ENCODE results near the gene TRAF2. TPM values are rescaled to one million over a fixed set of nuclear protein-coding genes. Genes with fewer than 3 reads are reported as not detected.

Gene TRAF2
- total RNA-seq, 1 donor from 2014 or later = 14.4 TPM

- no peaks in the 10 kb centered on the region for H3K9me3 ChIP-seq (ENCODE audit: insufficient read depth, low read depth, low read length)
- H3K36me3 ChIP-seq (ENCODE audit: insufficient read depth, low read length) = peaks cover 4% of the 10 kb centered on the region
- peaks cover 17% of the 10 kb centered on the region for H3K4me1 ChIP-seq (ENCODE audit: insufficient read depth, low read length)
- TF ChIP-seq CTCF (IDR thresholded peaks at IDR 0.05; ENCODE audit: insufficient read depth, low read depth, low read length) = no peak
- TF ChIP-seq EZH2 (IDR thresholded peaks at IDR 0.05; ENCODE audit: insufficient read depth, low read length) = no peak
- no peak overlapping the region for H3K4me3 ChIP-seq (ENCODE audit: insufficient read depth, low read depth, low read length)
- FAIRE-seq (no peak), DNase-seq (ENCODE audit: low read depth) (peak; percentile 74)
- H3K4me1 Mint-ChIP-seq (ENCODE audit: low read depth, unreplicated experiment) = peaks cover 17% of the 10 kb centered on the region
- H4K20me1 ChIP-seq (ENCODE audit: insufficient read depth, low read length) = peaks cover 12% of the 10 kb centered on the region
- H3K27ac Mint-ChIP-seq (ENCODE audit: unreplicated experiment) = peak overlapping the region; percentile 91
- H3K27me3 Mint-ChIP-seq (ENCODE audit: low read depth, unreplicated experiment) = no peaks in the 10 kb centered on the region
- peak overlapping the region; percentile 72 for H3K27ac ChIP-seq (ENCODE audit: low read depth, low read length)
- H2AFZ ChIP-seq (ENCODE audit: low read depth, low read length) = no peak overlapping the region
- H3K9ac ChIP-seq (ENCODE audit: low read length) = peak overlapping the region; percentile 65
- H3K4me3 Mint-ChIP-seq (ENCODE audit: unreplicated experiment) = no peak overlapping the region
- H3K9me3 Mint-ChIP-seq (ENCODE audit: unreplicated experiment) = no peaks in the 10 kb centered on the region
- H3K27me3 ChIP-seq (ENCODE audit: insufficient read depth, low read length) = no peaks in the 10 kb centered on the region
- H3K36me3 Mint-ChIP-seq (ENCODE audit: low read depth, unreplicated experiment) = peaks cover 13% of the 10 kb centered on the region
- peak overlapping the region; percentile 60 for H3K4me2 ChIP-seq (ENCODE audit: low read length)
- H3K79me2 ChIP-seq (ENCODE audit: insufficient read depth, low read length) = peaks cover 9% of the 10 kb centered on the region
These were observed 16.0 kb downstream of the TRAF2 start for GRCh38 chr9:136902259-136902821.

- TF ChIP-seq EZH2 (IDR thresholded peaks at IDR 0.05; ENCODE audit: insufficient read depth, low read length) (no peak), CTCF (IDR thresholded peaks at IDR 0.05; ENCODE audit: insufficient read depth, low read depth, low read length) (no peak)
These were observed 16.8 kb downstream of the TRAF2 start for GRCh38 chr9:136903041-136903554.

GRCh38 chr9:136906266-136906665 is 19.9 kb downstream of the TRAF2 start:
- DNase-seq (ENCODE audit: low read depth) = no peak
- Mint-ChIP-seq H3K9me3 (ENCODE audit: unreplicated experiment) (no peaks in the 10 kb centered on the region), H3K27ac (ENCODE audit: unreplicated experiment) (no peak overlapping the region), H3K27me3 (ENCODE audit: low read depth, unreplicated experiment) (no peaks in the 10 kb centered on the region), H3K36me3 (ENCODE audit: low read depth, unreplicated experiment) (peaks cover 14% of the 10 kb centered on the region), H3K4me3 (ENCODE audit: unreplicated experiment) (no peak overlapping the region), H3K4me1 (ENCODE audit: low read depth, unreplicated experiment) (peaks cover 13% of the 10 kb centered on the region)
- Histone ChIP-seq H3K9me3 (ENCODE audit: insufficient read depth, low read depth, low read length) (no peaks in the 10 kb centered on the region), H3K27me3 (ENCODE audit: insufficient read depth, low read length) (no peaks in the 10 kb centered on the region), H3K9ac (ENCODE audit: low read length) (no peak overlapping the region), H3K4me1 (ENCODE audit: insufficient read depth, low read length) (peaks cover 12% of the 10 kb centered on the region), H3K79me2 (ENCODE audit: insufficient read depth, low read length) (peaks cover 3% of the 10 kb centered on the region), H3K36me3 (ENCODE audit: insufficient read depth, low read length) (no peaks in the 10 kb centered on the region), H2AFZ (ENCODE audit: low read depth, low read length) (no peak overlapping the region), H3K27ac (ENCODE audit: low read depth, low read length) (no peak overlapping the region), H3K4me2 (ENCODE audit: low read length) (no peak overlapping the region), H3K4me3 (ENCODE audit: insufficient read depth, low read depth, low read length) (no peak overlapping the region), H4K20me1 (ENCODE audit: insufficient read depth, low read length) (peaks cover 3% of the 10 kb centered on the region)
- TF ChIP-seq CTCF (IDR thresholded peaks at IDR 0.05; ENCODE audit: insufficient read depth, low read depth, low read length) (no peak), EZH2 (IDR thresholded peaks at IDR 0.05; ENCODE audit: insufficient read depth, low read length) (no peak)
- FAIRE-seq = no peak

More at GRCh38 chr9:136903041-136903554, 16.8 kb downstream of the TRAF2 start:
- Mint-ChIP-seq H3K4me1 (ENCODE audit: low read depth, unreplicated experiment) (peaks cover 17% of the 10 kb centered on the region), H3K27me3 (ENCODE audit: low read depth, unreplicated experiment) (no peaks in the 10 kb centered on the region), H3K36me3 (ENCODE audit: low read depth, unreplicated experiment) (peaks cover 15% of the 10 kb centered on the region), H3K27ac (ENCODE audit: unreplicated experiment) (no peak overlapping the region), H3K4me3 (ENCODE audit: unreplicated experiment) (no peak overlapping the region), H3K9me3 (ENCODE audit: unreplicated experiment) (no peaks in the 10 kb centered on the region)
- Histone ChIP-seq H3K4me2 (ENCODE audit: low read length) (no peak overlapping the region), H3K4me3 (ENCODE audit: insufficient read depth, low read depth, low read length) (no peak overlapping the region), H3K9ac (ENCODE audit: low read length) (no peak overlapping the region), H4K20me1 (ENCODE audit: insufficient read depth, low read length) (peaks cover 9% of the 10 kb centered on the region), H3K4me1 (ENCODE audit: insufficient read depth, low read length) (peaks cover 17% of the 10 kb centered on the region), H2AFZ (ENCODE audit: low read depth, low read length) (no peak overlapping the region), H3K27ac (ENCODE audit: low read depth, low read length) (peak overlapping the region; percentile 6), H3K36me3 (ENCODE audit: insufficient read depth, low read length) (peaks cover 4% of the 10 kb centered on the region), H3K27me3 (ENCODE audit: insufficient read depth, low read length) (no peaks in the 10 kb centered on the region), H3K9me3 (ENCODE audit: insufficient read depth, low read depth, low read length) (no peaks in the 10 kb centered on the region), H3K79me2 (ENCODE audit: insufficient read depth, low read length) (peaks cover 7% of the 10 kb centered on the region)
- FAIRE-seq (no peak), DNase-seq (ENCODE audit: low read depth) (no peak)

All from astrocyte (in vitro differentiated cells and primary cell).